Measurements from ENCODE around the gene OR10G8.
A peak's percentile ranks its signal among the peaks of the same experiment; 100 is the strongest.

Gene OR10G8

DNA sequence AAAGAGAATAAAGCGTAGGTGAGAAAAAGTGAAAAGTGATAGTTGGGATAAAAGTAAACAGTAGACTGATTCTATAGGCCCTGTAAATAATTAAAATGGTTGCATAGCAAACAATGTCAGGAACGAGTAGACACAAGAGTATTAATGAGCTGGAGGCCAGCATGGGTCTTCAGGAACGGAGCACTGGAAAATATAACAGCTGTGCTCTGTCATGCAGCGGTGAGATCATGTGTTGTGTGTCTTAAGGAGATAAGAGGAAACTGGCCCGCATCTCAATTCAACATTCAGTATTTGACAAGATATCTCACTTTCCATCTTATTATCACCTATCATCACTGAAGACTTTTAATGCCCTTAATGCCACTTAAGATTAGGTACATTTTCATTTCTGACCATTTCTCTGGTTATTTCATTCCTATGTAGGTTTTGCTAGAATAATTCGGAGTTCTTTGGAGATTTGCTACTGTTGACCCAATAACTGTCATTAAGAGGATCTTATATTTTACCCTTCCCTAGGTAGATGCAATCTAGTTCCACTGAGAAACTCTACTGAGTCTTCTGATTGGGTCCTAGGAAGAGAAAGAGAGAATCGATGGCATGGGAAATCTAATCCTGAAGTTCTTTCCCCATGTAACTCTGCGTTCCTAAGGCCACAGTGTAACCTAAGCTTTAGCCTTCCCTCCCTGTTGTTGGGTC is 53.2 kb downstream of the OR10G8 start:
- peak; percentile 96 for DNase-seq

Measured in OCI-M1 (cell line).